ENCODE measurements around the gene IFIT3.

Gene IFIT3

DNA sequence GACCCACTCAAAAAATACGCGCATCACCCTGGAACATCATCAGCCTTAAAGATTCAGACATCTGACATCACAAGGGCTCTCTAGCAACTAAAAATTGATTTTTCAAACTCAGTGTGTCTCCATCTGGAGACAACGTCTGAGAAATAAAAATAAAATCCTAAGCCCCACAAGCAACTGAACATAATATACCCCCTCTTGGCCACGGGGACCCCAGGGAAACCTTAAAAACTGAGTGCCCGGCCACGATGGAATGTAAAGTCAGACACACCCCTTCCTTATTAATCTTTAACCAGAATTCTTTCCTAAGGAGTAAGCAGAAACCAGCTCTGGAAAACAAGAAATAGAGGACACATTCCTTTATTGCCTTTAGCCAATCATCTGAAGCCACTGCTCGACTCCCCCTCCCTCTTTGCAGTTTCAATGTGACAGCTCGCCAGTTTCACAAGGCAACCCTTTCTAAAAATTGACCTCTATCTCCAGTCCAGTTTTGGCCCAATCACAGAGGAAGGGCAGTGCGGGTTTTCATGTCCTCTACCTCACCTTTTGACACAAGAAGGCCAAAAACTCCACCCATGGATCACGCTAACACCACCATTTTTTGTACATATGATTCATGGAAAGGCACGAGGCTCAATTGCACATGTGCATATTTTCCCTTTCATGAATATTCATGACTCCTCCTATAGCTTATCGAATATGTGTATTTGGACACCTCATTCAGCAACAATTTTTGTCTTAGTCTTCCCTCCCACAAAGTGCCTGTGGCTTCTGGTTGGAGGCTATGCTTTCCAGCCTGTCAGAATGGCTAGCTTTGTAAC, 24.2 kb downstream of the IFIT3 start:
- no peaks in the 10 kb centered on the region for H3K9me3 ChIP-seq (ENCODE audit: control insufficient read depth, low read depth, low read length)

DNA sequence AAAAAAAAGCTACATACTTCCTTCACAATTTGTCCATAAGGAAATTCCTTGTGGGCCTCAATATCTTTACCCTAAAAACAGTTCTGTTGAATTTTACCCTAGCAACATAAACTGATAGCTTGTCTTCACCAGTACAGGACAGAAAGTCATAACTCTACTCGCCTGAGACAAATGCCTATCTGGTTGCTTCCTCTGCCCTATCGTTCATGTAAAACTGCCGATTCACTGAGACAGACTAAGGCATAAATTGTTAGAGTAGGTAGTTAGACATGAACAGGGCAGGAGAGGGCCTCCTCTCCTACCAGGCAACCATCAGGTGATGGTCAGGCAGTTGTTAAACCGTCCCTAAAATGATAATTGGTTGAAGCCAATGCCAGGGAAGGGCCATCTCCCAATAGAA, 25.0 kb downstream of the IFIT3 start:
- Histone ChIP-seq H3K4me3 (ENCODE audit: low read length) (no peak overlapping the region), H3K4me1 (ENCODE audit: control insufficient read depth, low read depth, low read length) (peaks cover 30% of the 10 kb centered on the region), H3K27me3 (ENCODE audit: control insufficient read depth, insufficient read depth, low read length) (no peaks in the 10 kb centered on the region), H3K9me3 (ENCODE audit: control insufficient read depth, low read depth, low read length) (no peaks in the 10 kb centered on the region), H3K36me3 (ENCODE audit: control insufficient read depth, low read depth, low read length) (no peaks in the 10 kb centered on the region), H3K27ac (ENCODE audit: low read length) (no peak overlapping the region), H3K9ac (ENCODE audit: low read length) (no peak overlapping the region)

More for the DNA sequence above, 24.2 kb downstream of the IFIT3 start:
- Histone ChIP-seq H3K9ac (ENCODE audit: low read length) (no peak overlapping the region), H3K36me3 (ENCODE audit: control insufficient read depth, low read depth, low read length) (no peaks in the 10 kb centered on the region), H3K4me3 (ENCODE audit: low read length) (no peak overlapping the region), H3K27ac (ENCODE audit: low read length) (no peak overlapping the region), H3K27me3 (ENCODE audit: control insufficient read depth, insufficient read depth, low read length) (no peaks in the 10 kb centered on the region), H3K4me1 (ENCODE audit: control insufficient read depth, low read depth, low read length) (peaks cover 36% of the 10 kb centered on the region)

DNA sequence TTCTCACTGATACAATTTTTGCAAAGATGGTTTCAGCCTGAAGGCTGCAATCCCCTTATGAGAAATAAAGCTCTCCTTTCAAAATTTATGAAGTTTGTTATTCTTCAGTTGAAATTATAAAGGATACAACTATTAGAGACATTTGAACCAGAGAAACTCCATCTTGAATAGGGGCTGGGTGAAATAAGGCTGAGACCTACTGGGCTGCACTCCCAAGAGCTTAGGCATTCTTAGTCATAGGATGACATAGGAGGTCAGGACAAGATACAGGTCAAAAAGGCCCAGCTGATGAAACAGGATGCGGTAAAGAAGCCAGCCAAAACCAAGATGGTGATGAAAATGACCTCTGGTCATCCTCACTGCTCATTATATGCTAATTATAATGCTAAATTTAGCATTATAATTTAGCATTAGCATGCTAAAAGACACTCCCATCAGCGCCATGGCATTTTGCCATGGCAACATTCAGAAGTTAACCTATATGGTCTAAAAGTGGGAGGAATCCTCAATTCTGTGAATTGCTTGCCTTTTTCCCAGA, 27.7 kb downstream of the IFIT3 start:
- Histone ChIP-seq H3K4me3 (ENCODE audit: low read length) (no peak overlapping the region), H3K4me1 (ENCODE audit: control insufficient read depth, low read depth, low read length) (peaks cover 18% of the 10 kb centered on the region), H3K9me3 (ENCODE audit: control insufficient read depth, low read depth, low read length) (no peaks in the 10 kb centered on the region), H3K9ac (ENCODE audit: low read length) (no peak overlapping the region), H3K36me3 (ENCODE audit: control insufficient read depth, low read depth, low read length) (no peaks in the 10 kb centered on the region), H3K27ac (ENCODE audit: low read length) (no peak overlapping the region), H3K27me3 (ENCODE audit: control insufficient read depth, insufficient read depth, low read length) (no peaks in the 10 kb centered on the region)

DNA sequence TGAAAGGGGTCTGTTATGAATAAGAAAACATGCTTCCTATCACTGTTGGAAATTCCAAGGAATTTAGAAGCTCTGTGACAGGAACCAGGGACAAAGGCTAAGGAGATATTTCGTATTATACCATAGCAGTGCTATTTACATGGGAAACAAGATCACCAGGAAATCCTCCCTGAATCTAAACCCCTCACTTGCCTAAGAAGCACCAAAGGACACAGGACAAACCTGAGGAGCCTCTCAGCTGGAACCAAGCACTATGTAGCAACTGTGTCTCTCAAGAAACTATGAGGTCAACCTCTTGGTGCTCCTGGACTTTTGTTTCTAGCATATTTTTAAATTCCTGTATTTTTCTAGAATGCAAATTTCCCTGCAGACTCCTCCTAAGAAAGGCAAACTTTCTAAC, 29.3 kb downstream of the IFIT3 start:
- Histone ChIP-seq H3K4me1 (ENCODE audit: control insufficient read depth, low read depth, low read length) (peaks cover 7% of the 10 kb centered on the region), H3K36me3 (ENCODE audit: control insufficient read depth, low read depth, low read length) (no peaks in the 10 kb centered on the region), H3K27me3 (ENCODE audit: control insufficient read depth, insufficient read depth, low read length) (no peaks in the 10 kb centered on the region), H3K4me3 (ENCODE audit: low read length) (no peak overlapping the region), H3K27ac (ENCODE audit: low read length) (no peak overlapping the region), H3K9ac (ENCODE audit: low read length) (no peak overlapping the region), H3K9me3 (ENCODE audit: control insufficient read depth, low read depth, low read length) (no peaks in the 10 kb centered on the region)

DNA sequence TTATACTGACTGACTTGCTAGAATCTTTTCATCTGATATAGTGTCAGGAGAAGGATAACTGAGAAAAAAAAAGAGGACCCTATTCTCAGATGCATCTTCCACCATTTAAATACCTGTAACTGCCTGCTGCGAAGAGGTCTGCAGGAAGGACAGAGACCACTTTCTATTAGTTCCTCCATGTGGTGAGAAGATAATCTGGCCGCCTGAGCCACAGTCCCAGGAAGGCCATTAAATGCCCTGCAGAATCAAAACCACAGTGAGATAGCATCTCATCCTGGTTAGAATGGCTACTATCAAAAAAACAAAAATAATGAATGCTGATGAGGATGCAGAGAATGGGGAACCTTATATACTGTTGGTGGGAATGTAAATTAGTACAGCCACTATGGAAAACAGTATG, 30.2 kb downstream of the IFIT3 start:
- Histone ChIP-seq H3K9me3 (ENCODE audit: control insufficient read depth, low read depth, low read length) (no peaks in the 10 kb centered on the region), H3K4me3 (ENCODE audit: low read length) (no peak overlapping the region), H3K36me3 (ENCODE audit: control insufficient read depth, low read depth, low read length) (no peaks in the 10 kb centered on the region), H3K9ac (ENCODE audit: low read length) (no peak overlapping the region), H3K27ac (ENCODE audit: low read length) (no peak overlapping the region), H3K27me3 (ENCODE audit: control insufficient read depth, insufficient read depth, low read length) (no peaks in the 10 kb centered on the region), H3K4me1 (ENCODE audit: control insufficient read depth, low read depth, low read length) (peaks cover 5% of the 10 kb centered on the region)

DNA sequence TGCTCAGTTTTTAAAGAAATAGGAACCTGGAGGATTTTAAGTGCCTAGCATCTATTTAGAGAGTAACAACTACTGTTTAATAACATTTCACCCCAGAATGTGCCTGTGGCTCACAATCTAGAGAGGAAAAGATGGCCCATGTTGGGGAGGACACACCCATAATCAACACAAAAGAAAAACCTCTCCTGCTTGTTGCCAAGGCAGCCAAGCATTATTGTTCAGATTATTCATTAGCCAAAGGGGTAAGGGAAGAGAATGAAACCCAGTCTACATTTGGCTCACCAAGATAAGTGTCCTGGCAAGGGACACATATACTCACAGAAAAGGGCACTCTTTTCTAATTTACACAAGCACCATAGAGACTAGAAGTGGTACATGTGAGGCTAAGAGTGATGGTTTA, 32.4 kb downstream of the IFIT3 start:
- Histone ChIP-seq H3K4me1 (ENCODE audit: control insufficient read depth, low read depth, low read length) (peaks cover 5% of the 10 kb centered on the region), H3K9ac (ENCODE audit: low read length) (no peak overlapping the region), H3K36me3 (ENCODE audit: control insufficient read depth, low read depth, low read length) (no peaks in the 10 kb centered on the region), H3K4me3 (ENCODE audit: low read length) (no peak overlapping the region), H3K27ac (ENCODE audit: low read length) (no peak overlapping the region), H3K9me3 (ENCODE audit: control insufficient read depth, low read depth, low read length) (no peaks in the 10 kb centered on the region), H3K27me3 (ENCODE audit: control insufficient read depth, insufficient read depth, low read length) (no peaks in the 10 kb centered on the region)

DNA sequence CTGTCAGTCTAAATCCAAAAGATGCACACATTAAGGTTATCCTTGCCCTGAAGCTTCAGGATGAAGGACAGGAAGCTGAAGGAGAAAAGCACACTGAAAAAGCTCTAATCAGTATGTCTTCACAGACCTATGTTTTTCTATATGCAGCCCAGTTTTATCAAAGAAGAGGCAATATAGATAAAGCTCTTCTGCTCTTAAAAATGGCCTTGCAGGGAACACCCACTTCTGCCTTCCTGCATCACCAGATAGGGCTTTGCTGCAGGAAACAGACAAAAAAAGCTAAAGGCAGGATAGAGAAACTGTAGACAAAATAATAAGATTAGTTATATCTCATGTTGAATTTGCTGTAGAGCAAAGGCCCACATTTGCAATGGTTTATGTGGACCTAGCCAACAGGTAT, 35.1 kb downstream of the IFIT3 start:
- peaks cover 5% of the 10 kb centered on the region for H3K4me1 ChIP-seq (ENCODE audit: control insufficient read depth, low read depth, low read length)
- no peaks in the 10 kb centered on the region for H3K36me3 ChIP-seq (ENCODE audit: control insufficient read depth, low read depth, low read length)
- no peaks in the 10 kb centered on the region for H3K9me3 ChIP-seq (ENCODE audit: control insufficient read depth, low read depth, low read length)
- H3K9ac ChIP-seq (ENCODE audit: low read length): no peak overlapping the region
- H3K27ac ChIP-seq (ENCODE audit: low read length): no peak overlapping the region
- H3K27me3 ChIP-seq (ENCODE audit: control insufficient read depth, insufficient read depth, low read length): no peaks in the 10 kb centered on the region
- H3K4me3 ChIP-seq (ENCODE audit: low read length): no peak overlapping the region

DNA sequence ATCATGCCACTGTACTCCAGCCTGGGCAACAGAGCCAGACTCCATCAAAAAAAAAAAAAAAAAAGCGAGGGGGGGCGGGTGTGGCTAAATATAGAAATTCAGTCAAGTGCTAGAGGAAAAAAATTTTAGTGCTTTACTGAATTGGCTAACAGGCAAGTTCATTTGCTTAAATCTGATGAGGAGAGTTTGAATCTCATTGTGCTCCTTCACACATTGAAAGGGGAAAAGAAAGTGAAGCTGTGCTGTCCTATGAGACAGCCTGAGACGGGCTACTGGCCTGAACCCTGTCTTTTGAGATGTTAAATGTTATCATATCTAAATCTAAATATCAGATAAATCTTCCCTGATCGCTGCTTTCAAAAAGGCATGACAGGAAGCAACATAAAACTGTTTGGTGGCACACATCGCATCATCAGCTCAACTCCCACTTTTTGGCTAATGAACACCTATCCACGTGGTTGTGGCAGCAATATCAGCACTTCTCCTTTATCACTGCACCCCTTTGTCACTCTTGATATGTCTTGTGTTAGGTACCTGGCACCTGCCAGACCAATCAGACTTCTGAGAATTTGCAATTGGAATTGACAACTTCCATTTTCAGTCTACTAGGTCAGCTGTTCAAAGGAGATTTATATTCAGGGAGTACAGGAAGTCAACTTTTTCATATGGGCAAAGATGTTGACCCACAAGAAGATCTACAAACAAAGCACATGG, 36.1 kb downstream of the IFIT3 start:
- Histone ChIP-seq H3K36me3 (ENCODE audit: control insufficient read depth, low read depth, low read length) (no peaks in the 10 kb centered on the region), H3K9ac (ENCODE audit: low read length) (no peak overlapping the region), H3K4me1 (ENCODE audit: control insufficient read depth, low read depth, low read length) (peaks cover 6% of the 10 kb centered on the region), H3K27me3 (ENCODE audit: control insufficient read depth, insufficient read depth, low read length) (no peaks in the 10 kb centered on the region), H3K27ac (ENCODE audit: low read length) (no peak overlapping the region), H3K9me3 (ENCODE audit: control insufficient read depth, low read depth, low read length) (no peaks in the 10 kb centered on the region), H3K4me3 (ENCODE audit: low read length) (no peak overlapping the region)

DNA sequence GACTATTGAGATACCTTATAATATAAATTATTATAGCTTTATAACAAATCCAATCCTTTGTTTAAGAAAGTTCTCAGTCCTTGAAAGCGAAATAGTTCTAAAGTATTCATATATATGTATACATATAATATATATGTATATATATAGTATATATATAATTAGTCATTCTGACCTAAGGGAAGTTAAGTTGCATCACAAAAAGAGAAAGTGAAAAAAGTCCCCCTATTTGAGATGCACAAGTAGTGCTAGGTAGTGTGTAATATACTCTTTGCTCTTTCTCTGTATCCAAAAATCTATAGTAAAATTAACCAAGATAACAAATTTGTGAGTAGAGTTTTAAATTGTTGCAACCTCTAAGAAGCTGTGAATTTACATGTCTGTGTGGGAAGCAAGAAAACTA, 36.7 kb downstream of the IFIT3 start:
- Histone ChIP-seq H3K9me3 (ENCODE audit: control insufficient read depth, low read depth, low read length) (no peaks in the 10 kb centered on the region), H3K9ac (ENCODE audit: low read length) (no peak overlapping the region), H3K4me3 (ENCODE audit: low read length) (no peak overlapping the region), H3K27ac (ENCODE audit: low read length) (no peak overlapping the region), H3K4me1 (ENCODE audit: control insufficient read depth, low read depth, low read length) (peaks cover 6% of the 10 kb centered on the region), H3K27me3 (ENCODE audit: control insufficient read depth, insufficient read depth, low read length) (no peaks in the 10 kb centered on the region), H3K36me3 (ENCODE audit: control insufficient read depth, low read depth, low read length) (no peaks in the 10 kb centered on the region)

DNA sequence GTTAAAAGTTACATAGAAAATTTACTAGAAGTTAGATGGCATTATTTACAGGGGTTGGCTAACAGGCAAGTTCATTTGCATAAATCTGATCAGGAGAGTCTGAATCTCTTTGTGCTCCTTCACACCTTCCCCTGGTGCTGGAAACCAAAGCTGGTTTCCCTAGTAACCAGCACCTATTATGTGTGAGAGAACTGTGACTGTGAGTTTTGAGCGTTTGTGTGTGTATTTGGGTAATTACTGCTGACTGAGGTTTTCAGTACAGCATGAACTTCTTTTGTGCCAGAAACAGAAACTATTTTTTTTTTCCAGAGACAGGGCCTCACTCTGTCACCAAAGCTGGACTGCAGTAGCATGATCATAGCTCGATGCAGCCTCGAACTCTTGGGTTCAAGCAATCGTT, 39.7 kb downstream of the IFIT3 start:
- Histone ChIP-seq H3K4me1 (ENCODE audit: control insufficient read depth, low read depth, low read length) (peaks cover 6% of the 10 kb centered on the region), H3K4me3 (ENCODE audit: low read length) (no peak overlapping the region)

DNA sequence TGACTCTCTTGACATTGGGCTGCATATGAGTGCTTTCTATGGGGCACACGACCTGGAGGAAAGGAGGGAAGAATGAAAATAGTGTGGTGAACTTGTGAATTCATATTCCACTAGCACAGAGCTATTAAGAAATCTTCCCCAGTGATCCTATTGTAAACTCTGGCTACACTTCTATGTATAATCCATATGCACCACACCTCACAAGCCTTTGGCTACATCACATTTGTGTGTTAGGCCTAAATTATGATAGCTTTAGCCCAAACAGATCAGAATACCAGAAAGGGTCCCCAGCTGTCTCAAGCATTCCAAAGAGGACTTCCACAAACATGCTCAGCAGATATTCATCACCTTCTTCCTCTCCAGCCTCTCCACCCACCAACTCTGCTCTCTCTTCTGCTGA, 40.3 kb downstream of the IFIT3 start:
- Histone ChIP-seq H3K4me3 (ENCODE audit: low read length) (no peak overlapping the region), H3K36me3 (ENCODE audit: control insufficient read depth, low read depth, low read length) (no peaks in the 10 kb centered on the region)

More for the DNA sequence above, 39.7 kb downstream of the IFIT3 start:
- no peaks in the 10 kb centered on the region for H3K27me3 ChIP-seq (ENCODE audit: control insufficient read depth, insufficient read depth, low read length)
- no peak overlapping the region for H3K27ac ChIP-seq (ENCODE audit: low read length)
- H3K9ac ChIP-seq (ENCODE audit: low read length): no peak overlapping the region
- no peaks in the 10 kb centered on the region for H3K9me3 ChIP-seq (ENCODE audit: control insufficient read depth, low read depth, low read length)
- H3K36me3 ChIP-seq (ENCODE audit: control insufficient read depth, low read depth, low read length): no peaks in the 10 kb centered on the region

More for the DNA sequence above, 40.3 kb downstream of the IFIT3 start:
- H3K4me1 ChIP-seq (ENCODE audit: control insufficient read depth, low read depth, low read length): peaks cover 6% of the 10 kb centered on the region
- H3K27me3 ChIP-seq (ENCODE audit: control insufficient read depth, insufficient read depth, low read length): no peaks in the 10 kb centered on the region
- no peak overlapping the region for H3K27ac ChIP-seq (ENCODE audit: low read length)
- no peak overlapping the region for H3K9ac ChIP-seq (ENCODE audit: low read length)
- H3K9me3 ChIP-seq (ENCODE audit: control insufficient read depth, low read depth, low read length): no peaks in the 10 kb centered on the region
